ENCODE results near the gene MPP2. TPM values are rescaled to one million over a fixed set of nuclear protein-coding genes. Genes with fewer than 3 reads are reported as not detected.

The MPP2 gene, protein sequence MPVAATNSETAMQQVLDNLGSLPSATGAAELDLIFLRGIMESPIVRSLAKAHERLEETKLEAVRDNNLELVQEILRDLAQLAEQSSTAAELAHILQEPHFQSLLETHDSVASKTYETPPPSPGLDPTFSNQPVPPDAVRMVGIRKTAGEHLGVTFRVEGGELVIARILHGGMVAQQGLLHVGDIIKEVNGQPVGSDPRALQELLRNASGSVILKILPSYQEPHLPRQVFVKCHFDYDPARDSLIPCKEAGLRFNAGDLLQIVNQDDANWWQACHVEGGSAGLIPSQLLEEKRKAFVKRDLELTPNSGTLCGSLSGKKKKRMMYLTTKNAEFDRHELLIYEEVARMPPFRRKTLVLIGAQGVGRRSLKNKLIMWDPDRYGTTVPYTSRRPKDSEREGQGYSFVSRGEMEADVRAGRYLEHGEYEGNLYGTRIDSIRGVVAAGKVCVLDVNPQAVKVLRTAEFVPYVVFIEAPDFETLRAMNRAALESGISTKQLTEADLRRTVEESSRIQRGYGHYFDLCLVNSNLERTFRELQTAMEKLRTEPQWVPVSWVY
- total RNA-seq (1 to 10 TPM; 2.1 to 3.0 TPM), polyA plus RNA-seq (1 to 10 TPM in 1 of 2 donors, under 1 TPM in 1; 0.10 to 1.0 TPM)

DNA sequence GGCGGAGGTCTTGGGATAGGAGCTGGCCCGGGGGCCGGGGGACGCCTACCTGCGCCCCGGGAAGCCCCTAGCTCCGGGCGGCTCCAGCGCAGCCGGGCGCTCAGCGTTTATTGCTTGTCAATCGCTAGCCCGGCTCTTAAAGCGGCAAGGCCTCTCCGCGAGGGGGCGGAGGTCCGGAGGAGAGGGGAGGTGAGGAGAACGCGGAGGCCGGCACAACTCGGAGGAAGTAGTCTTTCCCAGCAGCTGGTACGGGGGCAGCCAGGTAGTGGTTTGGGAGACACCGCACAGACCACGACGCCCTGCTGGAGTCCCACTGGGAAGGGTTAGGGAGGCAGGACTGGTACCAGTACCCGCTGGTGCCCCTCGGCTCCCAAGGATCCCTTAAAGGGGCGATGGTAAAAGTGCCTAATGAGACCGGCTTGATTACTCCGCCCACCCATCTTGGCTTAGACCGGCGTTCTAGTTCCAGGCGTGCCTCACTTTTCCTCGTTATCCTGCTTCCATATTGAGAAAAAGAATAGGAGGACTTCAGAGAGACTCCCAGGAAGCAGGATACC, at the start of gene MPP2:
Gene MPP2 (minus strand): TSS at position 112 of the 557 bp plus-strand sequence. CDS start 3,076 bp downstream, outside the sequence.
- no peaks in the 10 kb centered on the region for H3K9me3 ChIP-seq (ENCODE audit: control insufficient read depth in 1 of 2, low read length in 2 of 2)
- peak within 1 kb of the TSS; percentile 58 for H3K27ac ChIP-seq (ENCODE audit: low read depth, low read length)
- peak; percentile 60 to 76 (median 67) for DNase-seq
- H3K4me3 ChIP-seq (ENCODE audit: low read length in 2 of 2) = peak within 1 kb of the TSS; percentile 42 to 65
- Mint-ChIP-seq H3K9me3 (peaks cover 0 to 2% (median 0%) of the 10 kb centered on the region in 8 donors), H3K36me3 (peaks cover 0 to 4% of the 10 kb centered on the region in 2 donors), H3K4me1 (peaks cover 7 to 35% (median 14%) of the 10 kb centered on the region in 4 donors), H3K27ac (peak within 1 kb of the TSS; percentile 46 to 91 (median 86)), H3K27me3 (peaks cover 6 to 16% of the 10 kb centered on the region in 2 donors), H3K4me3 (peak within 1 kb of the TSS; percentile 82 to 96 (median 85))
- H3K27me3 ChIP-seq (ENCODE audit: insufficient read depth, low read length) = peaks cover 12% of the 10 kb centered on the region
- H3K4me1 ChIP-seq (ENCODE audit: insufficient read depth, low read length) = peaks cover 25% of the 10 kb centered on the region
- ChIA-PET POLR2A (ENCODE audit: partially characterized antibody) (interaction anchor here (1.5 to 1.8 kb wide), 3 partner anchors 9 to 21 kb away, joined by 4 to 6 read pairs (median 5); no protein-coding TSS in a partner anchor), CTCF (ENCODE audit: partially characterized antibody) (interaction anchor here (0.9 to 2.8 kb wide), 4 partner anchors 10 to 136 kb away, joined by 3 to 12 read pairs (median 4); no protein-coding TSS in a partner anchor)
- intact Hi-C loops (cut with micrococcal nuclease) = no loop called here
- H3K36me3 ChIP-seq (ENCODE audit: insufficient read depth, low read length) = no peaks in the 10 kb centered on the region

DNA sequence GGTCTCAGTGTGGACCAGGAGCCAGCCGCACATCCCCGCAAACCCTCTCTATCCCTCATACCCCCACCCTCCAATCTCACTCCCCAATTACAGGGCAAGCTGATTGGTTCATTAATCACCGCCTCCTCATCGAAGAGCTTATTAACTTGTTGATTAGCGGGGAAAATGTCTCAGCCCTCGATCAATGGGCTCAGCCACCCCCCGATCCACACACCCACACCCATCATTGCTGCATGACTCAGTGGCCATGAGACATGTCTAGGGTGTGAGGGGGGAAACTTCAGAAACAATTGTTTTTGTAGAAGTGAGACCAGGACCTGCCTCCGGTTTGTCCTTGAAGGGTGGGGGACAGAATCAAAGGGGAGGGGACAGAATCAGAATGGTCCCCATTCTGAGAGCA, 48.9 kb upstream of the MPP2 start:
- Histone ChIP-seq H3K9me3 (ENCODE audit: control insufficient read depth in 1 of 2, low read length in 2 of 2) (no peaks in the 10 kb centered on the region), H3K4me1 (ENCODE audit: insufficient read depth, low read length) (peaks cover 9% of the 10 kb centered on the region), H3K4me3 (ENCODE audit: low read length in 2 of 2) (no peak overlapping the region), H3K27me3 (ENCODE audit: insufficient read depth, low read length) (peaks cover 6% of the 10 kb centered on the region), H3K36me3 (ENCODE audit: insufficient read depth, low read length) (no peaks in the 10 kb centered on the region), H3K27ac (ENCODE audit: low read depth, low read length) (no peak overlapping the region)
- ChIA-PET POLR2A (ENCODE audit: partially characterized antibody) (no interaction called here), CTCF (ENCODE audit: partially characterized antibody) (interaction anchor here (0.5 kb wide), 1 partner anchor 67 kb away, joined by 4 read pairs; no protein-coding TSS in a partner anchor)
- H3K4me1 Mint-ChIP-seq = peaks cover 0 to 8% (median 3%) of the 10 kb centered on the region in 4 donors
- no peak overlapping the region for H3K27ac Mint-ChIP-seq
- intact Hi-C loops (cut with micrococcal nuclease) = no loop called here
- no peak for DNase-seq
- no peak overlapping the region for H3K4me3 Mint-ChIP-seq
- peaks cover 20 to 27% of the 10 kb centered on the region in 2 donors for H3K27me3 Mint-ChIP-seq
- H3K9me3 Mint-ChIP-seq = peaks cover 0 to 2% (median 0%) of the 10 kb centered on the region in 8 donors
- no peaks in the 10 kb centered on the region for H3K36me3 Mint-ChIP-seq

GRCh38 chr17:43953746-43954145, 46.4 kb upstream of the MPP2 start, which contains the start of gene PYY:
Gene PYY, minus strand, starts transcription at chr17:43953940. Its CDS starts 457 bp downstream, at chr17:43953483.
- Histone ChIP-seq H3K27me3 (ENCODE audit: insufficient read depth, low read length) (peaks cover 6% of the 10 kb centered on the region), H3K9me3 (ENCODE audit: control insufficient read depth in 1 of 2, low read length in 2 of 2) (no peaks in the 10 kb centered on the region), H3K27ac (ENCODE audit: low read depth, low read length) (no peak within 1 kb of the TSS), H3K4me3 (ENCODE audit: low read length in 2 of 2) (no peak within 1 kb of the TSS), H3K36me3 (ENCODE audit: insufficient read depth, low read length) (no peaks in the 10 kb centered on the region), H3K4me1 (ENCODE audit: insufficient read depth, low read length) (peaks cover 9% of the 10 kb centered on the region)
- Mint-ChIP-seq H3K27ac (no peak within 1 kb of the TSS), H3K9me3 (peaks cover 0 to 2% (median 0%) of the 10 kb centered on the region in 8 donors), H3K4me1 (peaks cover 0 to 8% (median 3%) of the 10 kb centered on the region in 4 donors), H3K27me3 (peaks cover 27 to 38% of the 10 kb centered on the region in 2 donors), H3K36me3 (no peaks in the 10 kb centered on the region), H3K4me3 (peak within 1 kb of the TSS in 4 of 8 donors; percentile 17 to 48 (median 44))
- POLR2A ChIA-PET (ENCODE audit: partially characterized antibody) = no interaction called here
- CTCF ChIA-PET (ENCODE audit: partially characterized antibody) = no interaction called here
- intact Hi-C loops (cut with micrococcal nuclease) = no loop called here
- no peak for DNase-seq

DNA sequence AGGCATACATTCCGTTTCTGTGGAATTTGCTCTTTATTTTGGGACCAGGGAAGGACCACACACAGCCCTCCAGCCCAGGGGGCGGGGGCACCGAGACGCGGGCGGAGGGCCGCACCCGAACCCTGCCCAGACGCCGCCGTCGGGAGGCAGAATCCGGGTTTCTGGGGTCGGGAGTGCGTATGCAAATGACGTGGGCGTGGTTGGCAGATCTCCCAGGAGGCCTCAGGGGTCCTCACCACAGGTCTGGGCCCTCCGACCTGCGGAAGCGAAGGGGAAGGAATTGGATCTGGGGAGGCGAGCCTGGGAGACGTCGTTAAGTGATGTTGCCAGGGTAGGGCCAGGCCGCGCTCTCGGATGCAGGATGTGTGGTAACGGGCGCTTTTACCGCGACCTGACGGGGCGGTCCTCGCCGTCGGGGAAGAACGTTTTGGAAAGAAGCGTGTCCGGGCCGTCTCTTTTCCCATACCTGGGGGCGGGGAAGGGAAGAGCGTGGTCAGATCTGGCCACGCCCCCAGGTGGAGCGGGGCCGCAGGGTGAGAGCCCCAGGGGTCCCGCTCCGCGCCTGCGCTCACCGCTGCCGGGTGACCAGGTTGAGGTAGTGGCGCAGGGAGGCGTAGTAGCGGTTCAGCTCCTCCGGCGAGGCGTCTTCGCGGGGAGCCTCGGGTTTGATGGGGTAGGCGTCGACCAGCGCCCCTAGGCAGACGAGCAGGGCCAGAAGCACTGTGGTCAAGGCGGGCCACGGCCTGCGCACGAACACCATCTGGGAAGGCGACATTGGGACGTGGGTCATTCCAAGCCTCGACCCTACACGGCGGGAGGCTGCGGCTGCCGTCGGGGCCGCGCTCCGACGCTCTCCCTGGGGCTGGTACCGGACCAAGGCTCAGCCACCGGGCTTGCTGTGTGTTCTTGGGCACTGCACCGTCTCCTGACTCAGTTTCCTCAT, 45.7 kb upstream of the MPP2 start:
- intact Hi-C loops (cut with micrococcal nuclease) = no loop called here
- Histone ChIP-seq H3K9me3 (ENCODE audit: control insufficient read depth in 1 of 2, low read length in 2 of 2) (no peaks in the 10 kb centered on the region), H3K36me3 (ENCODE audit: insufficient read depth, low read length) (no peaks in the 10 kb centered on the region), H3K4me1 (ENCODE audit: insufficient read depth, low read length) (peaks cover 9% of the 10 kb centered on the region), H3K27ac (ENCODE audit: low read depth, low read length) (no peak overlapping the region), H3K27me3 (ENCODE audit: insufficient read depth, low read length) (peaks cover 6% of the 10 kb centered on the region), H3K4me3 (ENCODE audit: low read length in 2 of 2) (no peak overlapping the region)
- POLR2A ChIA-PET (ENCODE audit: partially characterized antibody) = no interaction called here
- no peaks in the 10 kb centered on the region for H3K36me3 Mint-ChIP-seq
- peaks cover 0 to 2% (median 0%) of the 10 kb centered on the region in 8 donors for H3K9me3 Mint-ChIP-seq
- H3K4me1 Mint-ChIP-seq = peaks cover 0 to 8% (median 3%) of the 10 kb centered on the region in 4 donors
- peak overlapping the region in 3 of 8 donors; percentile 17 to 48 (median 46) for H3K4me3 Mint-ChIP-seq
- peak in 1 of 5 donors; percentile 8 for DNase-seq
- CTCF ChIA-PET (ENCODE audit: partially characterized antibody) = interaction anchor here (1.5 kb wide), 1 partner anchor 9 kb away, joined by 7 read pairs; no protein-coding TSS in a partner anchor
- no peak overlapping the region for H3K27ac Mint-ChIP-seq
- H3K27me3 Mint-ChIP-seq = peaks cover 27 to 38% of the 10 kb centered on the region in 2 donors

DNA sequence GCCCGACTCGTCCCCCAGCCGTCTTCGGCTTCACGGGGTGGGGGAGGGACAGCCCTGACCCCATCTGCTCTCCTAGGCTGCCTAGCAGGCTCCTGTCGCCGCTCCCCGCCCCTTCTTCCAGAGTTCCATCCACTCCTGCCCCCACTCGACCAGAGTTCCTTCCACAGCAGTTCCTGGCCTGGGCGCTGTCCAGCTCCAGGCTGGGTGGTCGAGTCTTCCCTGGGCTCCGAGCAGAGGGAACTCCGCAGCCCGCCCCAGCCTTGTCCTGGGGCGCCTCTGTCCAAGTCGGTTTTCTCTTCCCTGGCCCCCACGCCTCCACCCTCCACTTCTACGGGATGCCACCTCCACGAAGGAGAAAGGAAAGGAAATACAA, 45.0 kb upstream of the MPP2 start:
- no peak for DNase-seq
- H3K36me3 Mint-ChIP-seq = no peaks in the 10 kb centered on the region
- H3K27me3 Mint-ChIP-seq = peaks cover 27 to 38% of the 10 kb centered on the region in 2 donors
- CTCF ChIA-PET (ENCODE audit: partially characterized antibody) = interaction anchor here (1.5 kb wide), 1 partner anchor 8 kb away, joined by 7 read pairs; no protein-coding TSS in a partner anchor
- H3K27ac Mint-ChIP-seq = no peak overlapping the region
- H3K4me3 Mint-ChIP-seq = peak overlapping the region in 1 of 8 donors; percentile 48
- intact Hi-C loops (cut with micrococcal nuclease) = no loop called here
- H3K4me1 Mint-ChIP-seq = peaks cover 0 to 8% (median 3%) of the 10 kb centered on the region in 4 donors
- peaks cover 0 to 2% (median 0%) of the 10 kb centered on the region in 8 donors for H3K9me3 Mint-ChIP-seq
- H3K27me3 ChIP-seq (ENCODE audit: insufficient read depth, low read length) = peaks cover 6% of the 10 kb centered on the region
- H3K36me3 ChIP-seq (ENCODE audit: insufficient read depth, low read length) = no peaks in the 10 kb centered on the region
- peaks cover 9% of the 10 kb centered on the region for H3K4me1 ChIP-seq (ENCODE audit: insufficient read depth, low read length)
- H3K27ac ChIP-seq (ENCODE audit: low read depth, low read length) = no peak overlapping the region
- POLR2A ChIA-PET (ENCODE audit: partially characterized antibody) = no interaction called here
- no peak overlapping the region for H3K4me3 ChIP-seq (ENCODE audit: low read length in 2 of 2)
- H3K9me3 ChIP-seq (ENCODE audit: control insufficient read depth in 1 of 2, low read length in 2 of 2) = no peaks in the 10 kb centered on the region

GRCh38 chr17:43951750-43952149, 44.4 kb upstream of the MPP2 start:
- Histone ChIP-seq H3K36me3 (ENCODE audit: insufficient read depth, low read length) (no peaks in the 10 kb centered on the region), H3K27me3 (ENCODE audit: insufficient read depth, low read length) (peaks cover 6% of the 10 kb centered on the region), H3K4me1 (ENCODE audit: insufficient read depth, low read length) (peaks cover 9% of the 10 kb centered on the region), H3K4me3 (ENCODE audit: low read length in 2 of 2) (no peak overlapping the region), H3K27ac (ENCODE audit: low read depth, low read length) (no peak overlapping the region), H3K9me3 (ENCODE audit: control insufficient read depth in 1 of 2, low read length in 2 of 2) (no peaks in the 10 kb centered on the region)
- Mint-ChIP-seq H3K36me3 (no peaks in the 10 kb centered on the region), H3K4me3 (no peak overlapping the region), H3K9me3 (peaks cover 0 to 2% (median 0%) of the 10 kb centered on the region in 8 donors), H3K27me3 (peaks cover 27 to 38% of the 10 kb centered on the region in 2 donors), H3K27ac (no peak overlapping the region), H3K4me1 (peaks cover 0 to 8% (median 3%) of the 10 kb centered on the region in 4 donors)
- no peak for DNase-seq
- intact Hi-C loops (cut with micrococcal nuclease) = no loop called here
- ChIA-PET CTCF (ENCODE audit: partially characterized antibody) (interaction anchor here (1.5 kb wide), 1 partner anchor 8 kb away, joined by 7 read pairs; no protein-coding TSS in a partner anchor), POLR2A (ENCODE audit: partially characterized antibody) (no interaction called here)

Measured in CD4-positive, alpha-beta memory T cell (primary cell).